GM19395 (cell line): Measurements from ENCODE around the gene DLST.
A peak's percentile ranks its signal among the peaks of the same experiment; 100 is the strongest.

Experiments
- ATAC-seq: cut with Tn5 transposase; IDR thresholded peaks from one replicate; pipeline ENCODE4 v1.9.1; 2021; ENCODE audit warnings: mild to moderate bottlenecking, moderate library complexity; ENCODE audit not compliant: unreplicated experiment

The DLST gene

DNA sequence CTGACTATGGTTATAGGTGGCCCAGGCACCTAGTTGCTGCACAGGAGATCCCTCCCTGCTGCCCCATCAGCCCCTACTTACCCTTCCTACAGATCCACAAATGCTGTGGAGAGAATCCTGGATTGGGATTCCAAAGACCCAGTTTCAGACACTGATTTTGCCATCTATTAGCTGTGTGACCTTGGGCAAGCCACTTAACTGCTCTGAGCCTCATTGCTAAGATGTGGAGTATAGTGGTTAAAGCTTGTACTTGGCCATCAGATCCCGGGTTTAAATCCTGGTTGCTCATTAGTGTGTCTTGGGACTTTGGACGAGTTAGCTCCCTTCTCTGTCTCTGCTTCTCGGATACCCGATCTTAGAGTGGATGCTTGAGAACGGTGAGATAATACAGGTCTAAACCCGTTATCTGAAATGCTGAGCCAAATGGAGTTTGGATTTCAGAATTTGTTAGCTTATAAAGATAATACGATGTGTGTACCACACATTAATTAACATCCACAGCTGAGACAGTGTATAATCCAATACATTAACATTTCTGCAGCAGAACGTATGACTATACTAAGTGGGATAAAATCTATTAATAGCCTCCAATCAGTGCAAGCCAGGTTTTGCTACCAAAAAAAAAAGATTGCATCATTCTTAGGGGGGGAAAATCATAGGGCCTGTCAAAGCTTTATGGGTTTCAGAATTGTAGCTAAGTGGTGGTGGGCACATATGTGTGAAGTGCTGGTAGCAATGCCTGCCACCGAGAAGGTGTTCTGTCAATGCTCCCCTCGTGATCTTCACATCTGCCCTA, 21.8 kb upstream of the DLST start:
- ATAC-seq = no peak

- ATAC-seq = no peak
Observed at GRCh38 chr14:74860899-74861733, 20.6 kb upstream of the DLST start.

- no peak for ATAC-seq
Observed at GRCh38 chr14:74861734-74862090, 20.0 kb upstream of the DLST start.

DNA sequence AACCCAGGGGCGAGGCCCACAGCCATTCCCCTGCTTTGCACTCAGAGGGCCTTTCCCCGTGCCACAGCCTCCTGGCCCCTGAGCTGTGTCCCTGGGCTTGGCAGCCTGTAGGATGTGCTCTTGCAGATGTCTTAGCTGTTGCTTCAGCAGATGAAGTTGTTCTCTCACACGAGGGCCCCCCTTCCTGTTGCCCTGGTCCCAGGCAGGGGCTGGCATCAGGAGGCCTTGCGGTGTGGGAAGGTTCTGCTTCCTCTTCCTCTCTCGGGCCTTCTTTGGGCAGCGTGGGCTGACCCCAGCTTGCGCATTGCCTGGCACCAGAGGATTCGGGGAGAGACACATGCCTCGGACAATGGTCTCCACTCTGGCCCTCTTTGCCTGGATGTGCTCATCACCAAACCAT, 18.4 kb upstream of the DLST start:
- no peak for ATAC-seq

- no peak for ATAC-seq
Observed at GRCh38 chr14:74864198-74864597, 17.5 kb upstream of the DLST start.

DNA sequence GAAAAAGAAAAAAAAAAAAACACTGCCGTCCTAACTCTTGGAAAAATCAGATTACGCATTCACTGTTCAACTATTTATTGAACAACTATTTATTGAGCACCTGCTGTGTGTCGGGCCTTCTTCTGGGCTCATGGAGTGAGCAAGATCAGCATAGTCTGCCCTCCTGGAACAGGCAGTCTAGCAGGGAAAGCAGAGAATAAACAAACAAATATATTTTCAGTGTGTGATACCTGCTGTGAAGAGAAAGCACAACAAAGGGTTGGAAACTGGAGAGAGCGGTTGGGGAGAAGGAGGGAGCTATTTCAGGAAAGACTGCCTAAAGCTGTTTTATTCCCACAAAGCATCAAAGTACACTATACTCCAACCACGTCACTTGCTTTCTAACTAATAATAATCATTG, 16.6 kb upstream of the DLST start:
- ATAC-seq = no peak

DNA sequence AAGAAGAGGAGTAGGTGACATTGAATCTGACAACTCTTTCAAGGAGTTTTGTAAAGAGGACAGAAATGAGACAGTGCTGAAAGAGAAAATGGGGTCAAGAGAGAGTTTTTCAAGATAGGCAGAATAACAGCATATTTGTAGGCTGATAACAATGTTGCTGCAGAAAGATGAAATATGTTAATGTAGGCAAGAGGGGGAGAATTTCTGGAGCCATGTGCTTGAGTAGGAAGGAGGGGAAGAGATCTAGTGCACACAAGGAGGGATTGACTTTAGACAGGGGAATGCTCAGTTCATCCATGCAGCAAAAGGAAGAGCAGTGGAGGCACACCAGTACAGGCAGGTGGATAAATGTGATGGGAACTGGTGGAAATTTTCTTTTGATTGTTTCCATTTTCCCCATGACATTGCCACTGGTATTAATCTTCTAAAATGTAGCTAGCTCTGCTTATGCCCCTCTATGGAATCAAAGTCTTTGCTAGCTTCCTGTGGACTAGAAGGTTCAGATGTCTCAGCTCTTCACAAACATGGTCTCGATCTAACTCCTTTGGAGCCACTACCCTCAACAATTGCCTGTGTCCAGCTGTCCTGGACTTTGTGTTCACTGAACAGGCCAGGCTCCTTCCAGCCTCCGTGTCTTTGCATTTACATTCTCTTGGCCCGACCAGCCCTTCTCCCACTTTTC, 14.9 kb upstream of the DLST start:
- no peak for ATAC-seq

- ATAC-seq = no peak
Observed at GRCh38 chr14:74867673-74868072, 14.0 kb upstream of the DLST start.

DNA sequence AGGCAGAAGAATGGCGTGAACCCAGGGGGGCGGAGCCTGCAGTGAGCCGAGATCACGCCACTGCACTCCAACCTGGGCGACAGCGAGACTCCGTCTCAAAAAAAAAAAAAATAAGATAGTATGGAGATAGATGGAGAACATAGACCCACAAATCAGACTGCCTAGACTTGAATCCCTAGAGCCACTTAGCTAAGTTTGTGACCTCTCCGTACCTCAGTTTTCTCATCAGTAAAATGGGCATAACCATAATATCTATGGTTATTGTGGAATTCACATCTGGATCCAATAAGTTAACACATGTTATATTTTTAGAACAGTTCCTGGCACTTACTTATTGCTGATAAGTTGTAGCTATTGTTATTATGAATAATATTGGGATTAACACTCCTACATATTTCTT, 13.0 kb upstream of the DLST start:
- no peak for ATAC-seq

GRCh38 chr14:74871819-74872218, 9.9 kb upstream of the DLST start:
- ATAC-seq = no peak

DNA sequence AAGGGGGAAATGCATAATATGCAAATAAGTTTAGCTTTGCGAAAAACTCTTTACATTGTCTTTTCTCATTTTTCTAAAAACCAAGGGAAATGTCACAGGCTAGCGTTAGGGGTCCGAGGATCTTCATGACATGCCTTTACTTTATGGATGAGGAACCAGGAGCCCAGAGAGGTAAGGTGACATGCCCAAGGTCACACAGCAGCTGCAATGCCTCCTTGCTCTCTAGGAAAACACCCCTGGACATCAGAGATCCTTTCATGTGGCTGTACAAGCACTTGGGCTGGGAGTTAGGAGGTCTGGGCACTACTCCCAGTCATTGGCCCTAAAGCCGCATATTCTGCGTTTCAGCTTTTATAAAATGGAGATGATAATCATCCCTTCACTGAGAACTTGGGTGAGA, 6.5 kb upstream of the DLST start:
- ATAC-seq = no peak

- no peak for ATAC-seq
Observed at GRCh38 chr14:74875941-74876913, 5.5 kb upstream of the DLST start, which contains the start of gene PROX2. TSS of gene PROX2 (minus strand) at chr14:74876145. CDS start at chr14:74863834, 12,311 bp downstream.

DNA sequence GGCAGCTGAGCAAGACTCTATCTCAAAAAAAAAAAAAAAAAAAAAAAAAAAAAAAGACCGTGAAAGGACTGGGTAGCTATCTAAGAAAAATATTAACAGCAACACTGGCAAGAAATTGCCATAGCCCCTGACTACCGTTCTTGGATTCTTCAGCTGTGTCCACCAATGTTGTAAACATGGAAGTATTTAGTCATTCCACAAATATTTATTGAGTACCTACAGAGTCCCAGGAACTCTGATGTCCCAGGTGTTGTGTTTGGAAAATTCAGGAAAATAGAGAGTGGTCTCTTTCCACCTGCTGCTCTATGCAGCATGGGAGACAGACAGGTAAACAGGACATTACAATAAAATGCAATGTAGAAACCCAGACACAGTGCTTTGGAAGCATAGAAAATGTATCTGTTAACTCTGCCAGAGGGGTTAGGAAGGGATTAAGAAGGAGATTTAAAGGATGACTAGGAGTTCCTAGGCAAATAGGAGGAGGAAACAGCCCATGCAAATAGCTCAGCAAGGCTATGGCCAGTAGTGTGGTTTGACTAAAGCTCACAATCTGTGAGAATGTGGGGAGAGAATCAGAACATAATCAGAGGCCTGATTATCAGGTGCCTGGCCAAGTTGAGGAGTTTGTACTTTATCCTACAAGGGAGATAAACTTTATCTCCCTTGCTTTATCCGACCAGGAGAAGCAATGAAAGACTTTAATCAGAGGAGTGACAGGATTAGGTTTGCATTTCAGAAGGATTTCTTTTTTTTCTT, 2.1 kb upstream of the DLST start:
- ATAC-seq = no peak

- ATAC-seq = peak; percentile 34
Observed at GRCh38 chr14:74882103-74882920, 596 bp downstream of the DLST start.

DNA sequence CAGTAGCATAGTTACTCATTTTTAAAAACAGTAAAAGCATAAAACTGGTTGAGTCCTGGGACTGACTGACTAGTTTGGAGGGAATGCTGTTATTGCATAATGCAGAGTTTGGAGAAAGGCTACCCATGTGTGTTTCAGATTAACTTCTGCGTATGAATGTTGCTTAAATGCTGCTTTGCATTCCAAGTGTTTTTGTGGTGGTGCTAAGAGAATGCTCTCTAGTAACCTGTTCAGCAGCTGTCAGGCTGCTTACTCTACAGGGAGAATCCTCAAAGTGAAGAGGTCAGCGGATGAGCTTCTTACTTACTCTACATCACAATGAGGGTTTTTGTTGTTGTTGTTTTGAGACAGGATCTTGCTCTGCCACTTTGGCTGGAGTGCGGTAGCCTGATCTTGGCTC, 4.3 kb downstream of the DLST start:
- ATAC-seq = no peak

GRCh38 chr14:74888164-74889158, 6.7 kb downstream of the DLST start:
- no peak for ATAC-seq

GRCh38 chr14:74890262-74890661, 8.5 kb downstream of the DLST start:
- ATAC-seq = no peak

- ATAC-seq = no peak
Observed at GRCh38 chr14:74891870-74892269, 10.2 kb downstream of the DLST start.
